Measurements from ENCODE around the gene KCTD19.

KCTD19 gene

DNA sequence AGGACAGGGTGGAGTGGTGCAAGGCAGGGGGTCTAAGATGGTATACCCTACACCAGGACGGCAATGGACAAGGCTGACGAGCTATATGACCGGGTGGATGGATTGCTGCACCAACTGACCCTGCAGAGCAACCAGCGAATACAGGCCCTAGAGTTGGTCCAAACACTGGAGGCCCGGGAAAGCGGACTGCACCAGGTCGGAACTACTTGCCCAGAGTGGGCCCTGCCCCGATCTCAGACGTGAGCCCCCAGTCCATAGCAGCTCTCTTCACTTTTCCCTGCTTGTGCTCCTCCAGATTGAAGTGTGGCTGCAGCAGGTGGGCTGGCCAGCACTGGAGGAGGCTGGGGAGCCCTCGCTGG, 44.1 kb downstream of the KCTD19 start:
- no peak for DNase-seq

DNA sequence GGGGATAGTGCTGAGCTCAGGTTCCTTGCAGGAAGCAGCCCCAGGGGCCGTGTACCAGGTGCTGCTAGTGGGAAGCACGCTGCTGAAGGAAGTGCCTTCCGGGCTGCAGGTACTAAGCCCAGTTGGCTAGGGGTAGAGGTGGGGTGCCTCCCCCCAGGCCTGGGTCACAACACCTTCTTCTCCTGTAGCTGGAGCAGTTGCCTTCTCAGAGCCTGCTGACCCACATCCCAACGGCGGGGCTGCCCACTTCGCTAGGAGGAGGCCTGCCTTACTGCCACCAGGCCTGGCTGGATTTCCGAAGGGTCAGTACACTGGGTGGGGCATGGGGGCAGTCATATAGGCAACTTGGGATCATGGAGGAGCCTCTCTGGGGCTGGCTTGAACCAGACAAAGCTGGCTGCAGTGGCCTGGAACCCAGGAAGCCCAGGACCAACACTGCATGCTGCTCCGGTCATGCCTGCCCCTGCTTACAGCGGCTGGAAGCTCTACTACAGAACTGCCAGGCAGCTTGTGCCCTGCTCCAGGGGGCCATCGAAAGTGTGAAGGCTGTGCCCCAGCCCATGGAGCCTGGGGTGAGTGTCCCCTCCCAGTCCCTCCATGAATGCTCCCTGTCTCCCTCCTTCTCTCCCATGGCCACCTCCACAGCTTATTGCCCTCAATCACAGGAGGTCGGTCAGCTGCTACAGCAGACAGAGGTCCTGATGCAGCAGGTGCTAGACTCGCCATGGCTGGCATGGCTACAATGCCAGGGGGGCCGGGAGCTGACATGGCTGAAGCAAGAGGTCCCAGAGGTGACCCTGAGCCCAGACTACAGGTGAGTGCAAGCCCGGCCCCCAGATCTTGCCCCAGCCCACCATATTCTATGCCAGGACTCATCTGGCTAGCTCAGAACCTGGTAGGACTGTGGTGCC, 44.8 kb downstream of the KCTD19 start:
- DNase-seq = no peak

DNA sequence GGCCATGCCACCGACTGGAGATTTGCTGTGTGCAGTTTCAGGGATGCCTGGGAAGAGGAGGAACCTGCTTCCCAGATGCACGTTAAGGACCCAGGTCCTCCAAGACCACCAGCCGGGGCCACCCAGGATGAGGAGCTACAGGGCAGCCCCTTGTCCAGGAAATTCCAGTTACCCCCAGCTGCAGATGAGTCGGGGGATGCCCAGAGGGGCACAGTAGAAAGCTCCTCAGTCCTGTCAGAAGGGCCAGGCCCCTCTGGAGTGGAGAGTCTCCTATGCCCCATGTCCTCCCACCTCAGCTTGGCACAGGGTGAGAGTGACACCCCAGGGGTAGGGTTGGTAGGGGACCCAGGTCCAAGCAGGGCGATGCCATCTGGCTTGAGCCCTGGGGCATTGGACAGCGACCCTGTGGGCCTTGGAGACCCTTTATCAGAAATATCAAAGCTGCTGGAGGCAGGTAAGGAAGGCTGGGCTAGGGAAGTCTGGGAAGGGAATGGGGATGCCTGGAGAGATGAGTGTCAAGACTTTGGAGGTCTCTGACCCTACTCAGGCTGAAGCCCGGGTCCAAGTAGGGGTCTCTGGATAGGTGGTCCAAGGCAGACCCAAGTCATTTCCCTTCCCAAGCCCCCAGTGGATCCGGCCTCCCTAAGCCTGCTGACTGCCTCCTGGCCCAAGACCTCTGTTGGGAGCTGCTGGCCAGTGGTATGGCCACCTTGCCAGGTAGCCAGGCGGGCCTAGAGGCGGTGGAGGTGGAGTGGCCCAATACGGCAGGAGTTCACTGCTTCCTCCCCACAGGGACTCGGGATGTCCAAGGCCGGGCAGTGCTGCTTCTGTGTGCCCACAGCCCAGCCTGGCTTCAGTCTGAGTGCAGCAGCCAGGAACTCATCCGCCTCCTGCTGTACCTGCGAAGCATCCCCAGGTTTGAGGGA, 46.2 kb downstream of the KCTD19 start:
- DNase-seq = no peak

DNA sequence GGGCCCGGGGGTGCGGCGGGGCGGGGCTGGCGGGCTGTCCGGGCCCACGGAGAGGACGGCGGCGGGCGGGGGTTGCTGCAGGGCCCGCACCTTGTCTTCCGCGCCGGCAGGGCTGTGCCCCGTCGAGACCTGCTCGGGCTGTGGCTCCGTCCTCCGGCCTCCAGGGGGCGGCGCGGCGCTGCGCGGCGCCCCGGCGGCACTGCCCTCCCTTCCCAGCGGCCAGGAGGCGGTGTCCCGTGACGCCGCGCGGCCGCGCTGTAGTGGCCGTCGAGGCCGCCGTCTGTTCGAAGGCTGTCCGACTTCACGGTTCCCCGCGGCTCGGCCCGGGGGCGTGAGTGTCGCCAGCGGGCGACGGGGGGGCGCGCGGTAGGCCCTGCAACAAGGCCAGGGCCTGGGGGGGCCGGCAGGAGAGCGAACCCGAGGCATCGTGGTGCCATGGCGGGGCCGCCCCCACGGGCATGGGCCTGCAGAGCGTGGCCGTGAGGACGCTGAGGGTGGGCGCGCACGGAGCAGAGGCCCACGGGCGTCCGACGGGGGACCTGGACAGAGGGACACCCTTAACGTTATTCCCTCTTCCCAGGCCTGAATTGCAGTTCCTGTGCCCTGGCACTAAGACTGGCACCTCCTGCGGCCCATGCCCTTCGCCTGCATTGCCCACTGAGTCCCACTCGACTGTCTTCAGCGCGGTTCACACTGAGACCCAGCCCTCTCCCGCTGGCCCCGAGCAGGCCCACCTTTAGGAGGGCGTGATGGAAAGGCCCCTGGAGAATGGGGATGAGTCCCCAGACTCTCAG, 47.0 kb downstream of the KCTD19 start, which contains the start of gene PLEKHG4:
Gene PLEKHG4 (plus strand): TSS at position 237 of the 794 bp plus-strand sequence. CDS start 513 bp downstream, at position 750.
- DNase-seq = peak; percentile 11

DNA sequence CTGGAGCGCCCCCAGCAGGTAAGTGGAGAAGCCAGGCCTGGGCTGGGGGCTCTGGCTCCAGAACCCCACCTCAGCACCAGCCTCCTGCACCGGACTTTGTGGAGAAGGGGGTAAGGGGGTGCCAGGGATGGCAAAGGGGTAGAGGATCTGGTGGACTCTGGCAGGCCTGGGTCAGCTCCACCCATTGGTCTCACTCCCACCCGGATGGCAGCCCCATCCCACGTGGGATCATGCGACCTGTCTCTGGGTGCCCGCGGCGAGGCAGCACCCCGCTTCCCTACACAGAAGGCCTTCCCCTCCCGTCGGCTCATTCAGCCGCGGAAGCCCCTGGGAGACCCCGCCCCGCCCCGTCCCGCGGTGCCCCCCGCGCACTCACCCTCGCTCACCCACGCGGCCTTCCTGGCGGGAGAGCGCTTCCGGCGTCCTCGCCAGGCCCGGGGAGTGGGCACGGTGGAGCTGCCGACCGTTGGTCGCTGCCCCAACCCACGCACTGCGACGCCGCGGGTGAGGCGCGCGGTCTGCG, 47.7 kb downstream of the KCTD19 start:
- DNase-seq = no peak

DNA sequence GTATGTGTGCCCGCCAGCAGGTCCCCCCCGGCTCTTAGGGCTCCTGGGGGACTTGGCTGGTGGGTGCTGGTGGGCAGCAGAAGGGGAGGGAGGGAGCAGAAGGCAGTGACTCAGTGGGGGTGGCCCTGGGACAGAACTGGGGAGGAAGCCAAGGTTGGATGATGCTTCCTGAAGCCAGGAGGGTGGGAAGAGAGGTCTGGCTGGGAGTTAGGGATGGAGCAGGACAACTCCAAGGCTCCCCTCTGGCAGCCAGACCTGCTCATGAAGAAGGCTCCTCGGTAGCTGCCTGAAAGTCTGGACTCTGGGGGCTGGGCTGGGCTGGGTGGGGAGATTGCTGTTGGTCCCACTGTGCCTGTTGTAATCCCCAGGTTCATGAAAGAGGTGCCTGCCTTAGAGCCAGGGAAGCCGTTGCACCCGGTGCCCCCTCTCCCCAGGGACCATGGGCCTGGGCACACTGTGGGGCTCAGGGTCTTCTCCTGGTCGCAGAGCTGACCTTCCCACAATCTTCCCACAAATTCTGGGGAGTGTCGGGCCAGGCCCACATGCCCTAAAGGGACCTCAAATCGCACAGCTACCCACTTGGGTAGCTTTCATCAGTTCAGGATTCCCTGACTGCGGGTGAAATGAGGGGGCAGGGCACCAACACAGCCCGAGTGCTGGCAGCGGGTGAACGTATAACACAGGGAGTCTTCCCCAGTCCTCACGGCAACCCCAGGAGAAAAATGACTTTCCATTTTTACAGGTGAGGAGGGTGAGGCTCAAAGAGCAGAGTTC, 48.4 kb downstream of the KCTD19 start:
- no peak for DNase-seq

DNA sequence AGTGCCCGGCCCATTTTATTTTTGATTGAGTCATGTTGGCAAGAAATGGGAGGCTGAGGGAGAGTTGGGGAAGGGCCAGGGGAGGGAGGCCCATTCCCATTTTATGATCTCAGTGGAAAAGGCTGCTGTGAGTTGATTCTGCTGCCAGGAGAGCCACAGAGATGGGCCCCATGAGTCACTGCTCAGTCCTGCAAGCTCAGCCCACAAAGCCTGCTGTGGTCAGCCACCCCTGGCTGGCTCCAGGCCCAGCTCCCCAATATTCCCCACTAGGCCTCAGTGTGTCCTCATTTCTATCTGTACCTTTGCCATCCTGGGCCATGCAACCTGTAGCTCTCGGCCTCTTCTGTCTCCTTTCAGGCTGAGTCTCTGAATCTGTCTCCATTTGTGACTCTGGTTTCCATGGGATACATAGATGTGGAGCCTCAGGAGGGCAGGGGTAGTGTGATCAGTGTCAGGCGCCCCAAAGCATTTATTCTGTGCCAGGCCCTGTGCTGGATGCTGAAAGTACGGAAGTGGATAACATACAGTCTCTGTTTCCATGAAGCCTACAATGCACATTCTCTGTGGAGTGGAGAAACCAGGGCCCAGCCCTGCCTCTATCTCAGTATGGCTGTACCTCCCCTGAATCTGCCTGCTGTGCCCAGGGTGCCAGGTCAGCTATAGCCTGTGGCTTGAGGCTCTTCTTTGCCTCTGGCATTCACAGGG, 49.1 kb downstream of the KCTD19 start:
- DNase-seq = no peak

DNA sequence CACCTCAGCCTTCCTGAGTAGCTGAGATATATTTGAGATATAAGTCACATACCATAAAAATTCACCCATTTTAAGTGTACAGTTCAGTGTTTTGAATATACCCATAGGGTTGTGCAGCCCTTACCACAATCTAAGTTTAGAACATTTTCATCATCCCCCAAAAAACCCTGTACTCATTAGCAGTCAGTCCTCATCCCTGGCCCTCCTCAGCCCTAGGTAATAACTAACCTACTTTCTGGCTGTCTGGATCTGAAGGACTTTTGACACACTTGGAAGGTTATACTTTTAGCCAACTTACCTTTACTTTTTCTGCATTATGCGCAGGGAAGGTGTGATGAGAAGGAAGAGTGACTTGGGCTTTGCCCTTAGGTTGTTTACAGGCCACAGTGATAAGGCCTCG, 51.2 kb downstream of the KCTD19 start:
- no peak for DNase-seq

DNA sequence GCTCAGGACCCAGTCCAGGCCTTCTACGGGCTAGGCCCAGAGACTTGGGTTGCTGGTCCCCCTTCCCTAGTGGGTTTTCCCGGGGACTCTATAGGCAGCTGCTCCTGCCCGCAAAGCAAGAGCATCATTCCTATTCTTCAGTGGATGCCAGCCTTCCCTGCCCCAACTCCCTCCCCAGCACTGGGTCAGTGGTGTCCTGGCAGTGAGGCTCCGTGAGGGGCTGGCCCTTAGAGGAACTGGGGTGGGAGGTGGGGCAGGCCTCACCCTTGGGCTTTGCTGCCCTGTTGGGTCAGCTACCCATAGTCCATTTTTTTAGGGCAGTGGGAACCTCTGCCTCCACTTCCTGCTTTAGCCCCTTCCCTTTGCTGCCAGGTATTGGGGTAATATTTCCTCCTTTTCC, 55.1 kb downstream of the KCTD19 start:
- DNase-seq = no peak

DNA sequence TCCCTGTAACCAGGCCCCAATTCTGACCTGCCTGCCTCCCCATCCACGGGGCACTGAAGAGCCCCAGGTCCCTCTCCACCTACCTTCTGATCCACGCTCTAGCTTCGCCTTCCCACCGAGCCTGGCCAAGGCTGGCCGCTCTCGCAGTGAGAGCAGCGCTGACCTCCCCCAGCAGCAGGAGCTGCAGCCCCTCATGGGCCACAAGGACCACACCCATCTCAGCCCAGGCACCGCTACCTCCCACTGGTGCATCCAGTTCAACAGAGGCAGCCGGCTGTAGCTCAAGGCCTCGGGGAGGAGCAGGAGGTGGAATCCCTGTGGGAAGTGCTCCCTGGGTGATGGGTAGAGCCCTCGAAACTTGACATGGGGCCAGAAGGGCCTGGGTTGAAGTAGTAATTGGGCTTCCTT, 55.6 kb downstream of the KCTD19 start:
- no peak for DNase-seq

DNA sequence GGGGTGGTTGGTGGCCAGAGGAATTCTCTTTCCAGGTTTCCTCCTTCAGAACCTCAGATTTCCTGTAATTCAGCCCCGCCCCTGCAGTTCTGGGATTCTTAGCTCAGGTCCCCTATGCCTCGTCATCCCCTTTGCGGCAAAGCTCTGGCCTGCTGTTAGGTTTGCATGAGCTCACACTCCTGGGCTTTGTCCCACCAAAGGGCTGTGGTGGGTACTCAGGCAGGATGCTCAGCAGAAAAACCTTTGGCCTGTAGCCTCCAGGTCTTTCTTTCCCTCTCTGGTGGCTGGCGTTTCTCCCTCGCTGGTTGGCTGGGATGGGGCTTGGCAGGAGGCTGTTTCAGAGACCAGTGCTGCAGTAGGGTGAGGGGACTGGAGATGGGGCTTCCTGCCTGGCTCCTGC, 56.8 kb downstream of the KCTD19 start:
- no peak for DNase-seq

DNA sequence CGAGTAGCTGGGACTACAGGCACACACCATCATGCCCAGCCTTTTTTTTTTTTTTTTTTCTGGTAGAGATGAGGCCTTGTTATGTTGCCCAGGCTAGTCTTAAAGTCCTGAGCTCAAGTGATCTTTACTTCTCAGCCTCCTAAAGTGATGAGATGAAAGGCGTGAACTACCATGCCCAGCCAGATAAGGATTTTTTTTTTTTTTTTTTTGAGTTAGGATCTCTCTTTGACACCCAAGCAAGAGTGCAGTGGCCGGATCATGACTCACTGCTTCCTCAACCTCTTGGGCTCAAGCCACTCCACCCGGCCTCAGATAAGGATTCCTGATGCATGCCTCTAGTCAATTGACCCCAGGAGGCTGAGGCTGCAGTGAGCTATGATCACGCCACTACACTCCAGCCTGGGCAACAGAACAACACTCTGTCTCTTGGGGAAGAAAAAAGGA, 58.4 kb downstream of the KCTD19 start:
- DNase-seq = no peak

DNA sequence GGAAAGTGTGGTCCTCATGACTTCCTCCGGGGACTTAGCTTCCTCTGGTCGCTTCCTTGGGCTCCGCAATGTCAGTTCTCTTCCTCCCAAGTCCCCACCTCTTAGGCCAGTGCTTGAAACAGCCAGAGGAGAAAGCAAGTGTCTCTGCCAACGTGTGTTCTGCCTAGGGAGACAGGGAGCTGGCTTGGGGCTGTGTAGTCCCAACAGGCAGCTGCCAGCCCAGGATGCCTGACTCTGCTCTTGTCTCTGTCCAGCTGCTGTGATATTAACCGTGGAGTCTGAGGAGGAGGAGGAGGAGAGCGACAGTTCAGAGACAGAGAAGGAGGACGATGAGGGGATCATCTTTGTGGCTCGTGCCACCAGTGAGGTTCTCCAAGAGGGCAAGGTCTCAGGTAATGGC, 60.7 kb downstream of the KCTD19 start:
- no peak for DNase-seq

DNA sequence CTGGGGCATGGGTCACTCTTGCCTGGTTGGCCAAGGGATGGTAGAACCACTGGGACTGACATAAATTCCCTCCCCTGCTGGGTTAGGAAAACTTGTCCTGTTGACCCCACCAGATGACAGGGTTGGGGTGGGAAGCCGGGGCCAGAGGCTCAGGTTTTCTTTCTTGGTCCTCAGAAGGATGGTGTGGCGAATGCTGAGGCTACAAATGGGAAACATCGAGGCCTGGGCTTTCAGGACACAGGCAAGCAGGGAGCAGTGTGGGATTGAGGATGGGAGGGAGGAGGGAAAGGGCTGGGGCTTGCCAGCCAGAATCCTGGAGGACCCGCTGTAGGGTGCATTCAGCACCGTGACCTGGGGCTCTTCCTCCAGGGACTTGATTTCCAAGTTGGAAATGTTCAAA, 61.7 kb downstream of the KCTD19 start:
- DNase-seq = no peak

DNA sequence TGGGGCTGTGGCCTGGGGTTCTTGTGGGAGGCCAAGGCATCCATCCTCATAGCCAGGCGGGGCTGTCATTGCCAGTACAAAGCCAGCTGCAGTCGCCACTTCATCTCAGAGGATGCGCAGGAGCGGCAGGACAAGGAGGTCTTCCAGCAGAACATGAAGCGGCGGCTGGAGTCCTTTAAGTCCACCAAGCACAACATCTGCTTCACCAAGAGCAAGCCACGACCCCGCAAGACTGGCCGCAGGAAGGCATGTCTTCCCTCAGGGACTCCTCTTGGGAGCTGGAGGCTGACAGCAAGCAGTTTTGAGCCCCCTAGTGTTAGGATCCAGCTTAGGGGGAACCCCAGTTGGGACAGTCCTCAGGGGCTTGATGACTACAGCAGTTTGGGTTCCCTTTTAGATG, 62.3 kb downstream of the KCTD19 start:
- DNase-seq = no peak

DNA sequence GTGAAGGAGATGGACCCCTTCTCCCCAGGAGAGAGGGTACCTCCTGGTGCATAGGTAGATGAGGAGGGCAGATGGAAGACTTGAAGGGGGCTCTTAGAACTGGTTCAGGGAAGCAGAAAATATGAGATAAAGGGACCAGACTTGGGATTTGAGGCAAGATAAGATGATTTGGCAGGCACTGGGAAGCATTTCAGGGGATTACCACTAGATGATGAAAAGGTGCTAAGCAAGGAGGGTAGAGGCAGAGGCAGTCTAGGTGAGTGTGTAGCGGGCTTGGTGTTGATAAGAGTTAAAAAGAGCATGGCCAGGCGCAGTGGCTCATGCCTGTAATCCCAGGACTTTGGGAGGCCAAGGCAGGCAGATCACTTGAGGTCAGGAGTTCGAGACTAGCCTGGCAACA, 63.3 kb downstream of the KCTD19 start:
- DNase-seq = no peak

DNA sequence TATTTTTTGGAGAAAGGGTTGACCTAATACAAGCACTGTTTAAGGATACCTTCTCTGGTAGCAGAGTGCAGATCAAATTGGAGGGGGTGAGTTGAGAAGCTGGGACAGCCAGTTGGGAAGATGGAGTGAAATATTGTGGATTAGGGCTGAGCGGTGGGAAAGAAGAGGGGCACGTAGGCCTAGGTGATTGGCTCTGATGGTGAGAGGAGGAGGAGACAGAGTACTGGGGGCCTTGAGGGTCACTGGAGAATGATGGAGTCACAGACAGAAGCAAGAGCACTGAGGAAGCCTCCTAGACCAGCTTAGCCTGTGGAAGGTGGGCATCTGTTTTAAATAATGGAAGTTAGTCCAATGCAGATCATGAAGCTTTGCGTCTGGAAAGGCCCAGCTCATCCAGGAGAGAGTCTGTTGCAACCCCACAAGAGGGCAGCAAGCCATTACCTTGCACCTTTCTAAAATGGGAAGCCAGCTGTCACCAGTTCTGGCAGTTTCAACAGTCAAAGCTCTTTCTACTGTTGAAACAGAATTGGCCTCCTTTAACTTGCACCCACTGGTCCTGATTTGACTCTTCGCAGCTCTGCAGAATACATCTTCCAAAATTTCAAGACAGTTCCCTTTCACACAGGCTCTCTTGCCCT, 66.0 kb downstream of the KCTD19 start:
- no peak for DNase-seq

DNA sequence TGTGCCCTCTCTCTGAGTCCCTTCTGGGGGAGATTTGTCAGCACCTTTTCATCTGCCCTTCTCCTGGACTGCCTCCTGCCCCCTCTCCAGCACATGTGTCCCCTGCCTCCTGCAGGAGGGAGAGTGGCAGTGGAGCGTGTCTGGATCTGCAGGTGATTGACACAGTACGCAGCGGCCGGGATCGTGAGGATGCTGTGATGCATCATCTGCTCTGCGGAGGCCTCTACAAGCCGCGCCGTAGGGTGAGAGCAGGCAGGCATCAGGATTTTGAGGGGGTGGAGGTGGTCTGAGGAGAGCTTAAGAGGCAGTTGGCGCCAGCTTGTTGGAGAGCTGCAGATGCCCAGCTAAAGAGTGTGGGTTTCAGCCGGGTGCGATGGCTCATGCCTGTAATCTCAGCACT, 66.8 kb downstream of the KCTD19 start:
- DNase-seq = no peak

DNA sequence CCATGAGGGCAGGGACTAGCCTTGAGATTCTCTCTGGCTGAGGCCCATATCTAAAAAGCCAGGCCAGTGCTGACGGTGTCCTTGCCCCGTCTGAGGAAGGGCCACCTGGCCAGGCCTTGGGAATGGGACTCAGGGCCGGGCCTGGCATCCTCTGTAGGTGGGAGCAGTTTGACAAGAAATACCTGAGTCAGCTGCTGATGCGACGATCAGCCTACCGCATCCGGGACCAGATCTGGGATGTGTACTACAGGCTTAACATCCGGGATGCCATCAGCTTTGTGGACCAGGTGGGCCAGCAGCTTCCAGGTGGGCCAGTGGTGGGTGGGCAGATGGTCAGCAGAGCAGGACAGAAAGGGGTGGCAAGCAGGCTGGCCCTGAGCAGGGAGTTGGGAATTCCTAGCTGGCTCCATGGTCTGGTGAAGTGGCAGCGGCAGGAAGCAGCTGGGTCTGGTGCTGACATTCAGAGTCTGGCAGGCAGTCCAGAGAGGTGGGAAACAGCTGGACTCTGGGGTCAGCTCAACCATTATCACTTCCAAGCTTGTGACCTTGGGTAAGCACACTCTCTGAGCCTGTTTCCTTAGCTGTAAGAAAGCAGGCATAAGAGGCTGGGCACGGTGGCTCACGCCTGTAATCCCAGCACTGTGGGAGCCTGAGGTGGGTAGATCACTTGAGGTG, 68.2 kb downstream of the KCTD19 start:
- no peak for DNase-seq
